Activated naive CD8-positive, alpha-beta T cell treated with anti-CD3 and anti-CD28 coated beads for 36 hours (primary cell): ENCODE data around the gene SLC41A3. TPM values are rescaled to one million over a fixed set of nuclear protein-coding genes. Genes with fewer than 3 reads are reported as not detected.
"Not testable (repeated sequence)": the region's sequence is repeated elsewhere in the genome, so short reads cannot be mapped to it uniquely, and the experiment has no call there.

Source experiments
- DNase-seq: peaks from one replicate; pipeline ENCODE4 v3.0.0; 2021
- H3K27ac Mint-ChIP-seq: one replicate; pipeline ENCODE4 v1.8.0; 2022; ENCODE audit warnings: mild to moderate bottlenecking, moderate library complexity, mixed read lengths
- H3K27me3 Mint-ChIP-seq: one replicate; pipeline ENCODE4 v1.8.0; 2022; ENCODE audit warnings: mild to moderate bottlenecking, mixed read lengths
- H3K36me3 Mint-ChIP-seq: one replicate; pipeline ENCODE4 v1.8.0; 2021; ENCODE audit warnings: mild to moderate bottlenecking, mixed read lengths
- H3K4me1 Mint-ChIP-seq: one replicate; pipeline ENCODE4 v1.8.0; 2021; ENCODE audit warnings: mixed read lengths
- H3K4me3 Mint-ChIP-seq: one replicate; pipeline ENCODE4 v1.8.0; 2022; ENCODE audit warnings: mild to moderate bottlenecking, moderate library complexity, mixed read lengths
- H3K9me3 Mint-ChIP-seq: one replicate; pipeline ENCODE4 v1.8.0; 2022; ENCODE audit warnings: mixed read lengths
- total RNA-seq, 2 experiments: library from RNA; stranded (reverse); gene quantifications; one replicate each; pipeline ENCODE4 v1.2.3, GENCODE V29; 2021

Gene SLC41A3
- total RNA-seq, 2 experiments from 2014 or later, result 26.6 to 30.7 TPM

- Mint-ChIP-seq H3K27me3 (no peaks in the 10 kb centered on the region), H3K4me3 (no peak overlapping the region), H3K9me3 (no peaks in the 10 kb centered on the region), H3K27ac (no peak overlapping the region), H3K4me1 (no peaks in the 10 kb centered on the region), H3K36me3 (no peaks in the 10 kb centered on the region)
- DNase-seq, result no peak
Observed at GRCh38 chr3:126104028-126104635, 20.2 kb upstream of the SLC41A3 start.

GRCh38 chr3:126103121-126104027 lies 19.4 kb upstream of the SLC41A3 start:
- Mint-ChIP-seq H3K9me3 (no peaks in the 10 kb centered on the region), H3K4me1 (no peaks in the 10 kb centered on the region), H3K27me3 (no peaks in the 10 kb centered on the region), H3K36me3 (no peaks in the 10 kb centered on the region), H3K27ac (no peak overlapping the region), H3K4me3 (no peak overlapping the region)
- DNase-seq, result no peak

- no peak overlapping the region for H3K27ac Mint-ChIP-seq
- H3K4me3 Mint-ChIP-seq, result no peak overlapping the region
- H3K27me3 Mint-ChIP-seq, result no peaks in the 10 kb centered on the region
- no peaks in the 10 kb centered on the region for H3K36me3 Mint-ChIP-seq
- peaks cover under 1% of the 10 kb centered on the region for H3K9me3 Mint-ChIP-seq
- DNase-seq, result no peak
- no peaks in the 10 kb centered on the region for H3K4me1 Mint-ChIP-seq
Observed at GRCh38 chr3:126102530-126102951, 18.6 kb upstream of the SLC41A3 start.

- no peak overlapping the region for H3K4me3 Mint-ChIP-seq
- H3K36me3 Mint-ChIP-seq, result no peaks in the 10 kb centered on the region
- H3K4me1 Mint-ChIP-seq, result no peaks in the 10 kb centered on the region
- no peak for DNase-seq
- peaks cover 3% of the 10 kb centered on the region for H3K9me3 Mint-ChIP-seq
- no peak overlapping the region for H3K27ac Mint-ChIP-seq
- H3K27me3 Mint-ChIP-seq, result no peaks in the 10 kb centered on the region
Observed at GRCh38 chr3:126102011-126102410, 18.1 kb upstream of the SLC41A3 start.

- H3K4me1 Mint-ChIP-seq, result no peaks in the 10 kb centered on the region
- H3K36me3 Mint-ChIP-seq, result no peaks in the 10 kb centered on the region
- H3K9me3 Mint-ChIP-seq, result peaks cover 8% of the 10 kb centered on the region
- DNase-seq, result no peak
- no peaks in the 10 kb centered on the region for H3K27me3 Mint-ChIP-seq
- H3K27ac Mint-ChIP-seq, result no peak overlapping the region
- no peak overlapping the region for H3K4me3 Mint-ChIP-seq
Observed at GRCh38 chr3:126101521-126101982, 17.6 kb upstream of the SLC41A3 start.

- H3K36me3 Mint-ChIP-seq, result no peaks in the 10 kb centered on the region
- no peak overlapping the region for H3K27ac Mint-ChIP-seq
- H3K27me3 Mint-ChIP-seq, result no peaks in the 10 kb centered on the region
- no peak for DNase-seq
- H3K9me3 Mint-ChIP-seq, result peaks cover 11% of the 10 kb centered on the region
- no peaks in the 10 kb centered on the region for H3K4me1 Mint-ChIP-seq
- no peak overlapping the region for H3K4me3 Mint-ChIP-seq
Observed at GRCh38 chr3:126100634-126101301, 16.8 kb upstream of the SLC41A3 start.

GRCh38 chr3:126100269-126100633 lies 16.3 kb upstream of the SLC41A3 start:
- Mint-ChIP-seq H3K27me3 (no peaks in the 10 kb centered on the region), H3K4me1 (no peaks in the 10 kb centered on the region), H3K36me3 (peaks cover 1% of the 10 kb centered on the region), H3K27ac (no peak overlapping the region), H3K9me3 (peaks cover 15% of the 10 kb centered on the region), H3K4me3 (no peak overlapping the region)
- no peak for DNase-seq

GRCh38 chr3:126098391-126098858 lies 14.5 kb upstream of the SLC41A3 start:
- H3K4me1 Mint-ChIP-seq, result no peaks in the 10 kb centered on the region
- no peak for DNase-seq
- H3K9me3 Mint-ChIP-seq, result peaks cover 25% of the 10 kb centered on the region
- H3K36me3 Mint-ChIP-seq, result peaks cover 7% of the 10 kb centered on the region
- no peak overlapping the region for H3K4me3 Mint-ChIP-seq
- no peak overlapping the region for H3K27ac Mint-ChIP-seq
- no peaks in the 10 kb centered on the region for H3K27me3 Mint-ChIP-seq

GRCh38 chr3:126097801-126098200 lies 13.9 kb upstream of the SLC41A3 start:
- no peak for DNase-seq
- Mint-ChIP-seq H3K27ac (no peak overlapping the region), H3K4me3 (no peak overlapping the region), H3K27me3 (no peaks in the 10 kb centered on the region), H3K36me3 (peaks cover 7% of the 10 kb centered on the region), H3K4me1 (no peaks in the 10 kb centered on the region), H3K9me3 (peaks cover 25% of the 10 kb centered on the region)

- not testable (repeated sequence) for H3K36me3 Mint-ChIP-seq, H3K4me1 Mint-ChIP-seq, H3K27me3 Mint-ChIP-seq, H3K27ac Mint-ChIP-seq, H3K4me3 Mint-ChIP-seq, DNase-seq
- H3K9me3 Mint-ChIP-seq, result peaks cover 30% of the 10 kb centered on the region
Observed at GRCh38 chr3:126096274-126096673, 12.3 kb upstream of the SLC41A3 start.

- H3K9me3 Mint-ChIP-seq, result peaks cover 28% of the 10 kb centered on the region
- peaks cover 10% of the 10 kb centered on the region for H3K36me3 Mint-ChIP-seq
- H3K27ac Mint-ChIP-seq, DNase-seq, H3K4me1 Mint-ChIP-seq, H3K4me3 Mint-ChIP-seq, H3K27me3 Mint-ChIP-seq: not testable (repeated sequence)
Observed at GRCh38 chr3:126092128-126092527, 8.2 kb upstream of the SLC41A3 start.

- DNase-seq, result no peak
- Mint-ChIP-seq H3K27me3 (no peaks in the 10 kb centered on the region), H3K9me3 (peaks cover 5% of the 10 kb centered on the region), H3K36me3 (peaks cover 19% of the 10 kb centered on the region), H3K4me1 (peaks cover 22% of the 10 kb centered on the region), H3K27ac (no peak overlapping the region), H3K4me3 (no peak overlapping the region)
Observed at GRCh38 chr3:126087552-126088175, 3.7 kb upstream of the SLC41A3 start.

- H3K4me3 Mint-ChIP-seq, result peak overlapping the region; percentile 35
Observed at GRCh38 chr3:126085841-126086240, 1.9 kb upstream of the SLC41A3 start.

GRCh38 chr3:126085276-126085675 lies 1.4 kb upstream of the SLC41A3 start:
- Mint-ChIP-seq H3K9me3 (peaks cover 2% of the 10 kb centered on the region), H3K4me1 (peaks cover 22% of the 10 kb centered on the region), H3K36me3 (peaks cover 20% of the 10 kb centered on the region), H3K4me3 (peak overlapping the region; percentile 97), H3K27ac (peak overlapping the region; percentile 87), H3K27me3 (no peaks in the 10 kb centered on the region)
- DNase-seq, result no peak

More at GRCh38 chr3:126085841-126086240, 1.9 kb upstream of the SLC41A3 start:
- peaks cover 20% of the 10 kb centered on the region for H3K36me3 Mint-ChIP-seq
- peak overlapping the region; percentile 87 for H3K27ac Mint-ChIP-seq
- peaks cover 2% of the 10 kb centered on the region for H3K9me3 Mint-ChIP-seq
- H3K27me3 Mint-ChIP-seq, result no peaks in the 10 kb centered on the region
- H3K4me1 Mint-ChIP-seq, result peaks cover 22% of the 10 kb centered on the region
- DNase-seq, result peak; percentile 56

- no peak for DNase-seq
- peak overlapping the region; percentile 87 for H3K27ac Mint-ChIP-seq
- peak overlapping the region; percentile 97 for H3K4me3 Mint-ChIP-seq
- peaks cover 2% of the 10 kb centered on the region for H3K9me3 Mint-ChIP-seq
- peaks cover 24% of the 10 kb centered on the region for H3K4me1 Mint-ChIP-seq
- H3K27me3 Mint-ChIP-seq, result no peaks in the 10 kb centered on the region
- H3K36me3 Mint-ChIP-seq, result peaks cover 20% of the 10 kb centered on the region
Observed at GRCh38 chr3:126084768-126085180, 850 bp upstream of the SLC41A3 start.
